NCI-H2196 (cell line): ENCODE measurements around the gene TBX10.
"Not testable (repeated sequence)": the region's sequence is repeated elsewhere in the genome, so short reads cannot be mapped to it uniquely, and the experiment has no call there.

Source experiments
- DNase-seq: peaks from one replicate; lab custom pipeline; 2025; ENCODE audit not compliant: unreplicated experiment; lab: John Stamatoyannopoulos, UW

The TBX10 gene

GRCh38 chr11:67646535-67647336, 7.2 kb upstream of the TBX10 start:
- DNase-seq = no peak

- DNase-seq = peak; percentile 7
Observed at GRCh38 chr11:67645521-67646461, 6.2 kb upstream of the TBX10 start.

- DNase-seq = no peak
Observed at GRCh38 chr11:67644472-67645418, 5.2 kb upstream of the TBX10 start.

GRCh38 chr11:67644042-67644441, 4.5 kb upstream of the TBX10 start:
- no peak for DNase-seq

GRCh38 chr11:67642173-67643120, 2.9 kb upstream of the TBX10 start:
- no peak for DNase-seq

- no peak for DNase-seq
Observed at GRCh38 chr11:67641338-67642172, 2.0 kb upstream of the TBX10 start.

GRCh38 chr11:67640758-67641337, 1.3 kb upstream of the TBX10 start:
- DNase-seq = no peak

- DNase-seq = peak; percentile 67
Observed at GRCh38 chr11:67640021-67640757, 626 bp upstream of the TBX10 start.

GRCh38 chr11:67638535-67639437, 777 bp downstream of the TBX10 start:
- DNase-seq = no peak

GRCh38 chr11:67637441-67637840, 2.1 kb downstream of the TBX10 start:
- DNase-seq = not testable (repeated sequence)

GRCh38 chr11:67636962-67637361, 2.6 kb downstream of the TBX10 start:
- no peak for DNase-seq

GRCh38 chr11:67635231-67635521, 4.4 kb downstream of the TBX10 start:
- DNase-seq = no peak

- peak; percentile 17 for DNase-seq
Observed at GRCh38 chr11:67634366-67635230, 5.0 kb downstream of the TBX10 start.

GRCh38 chr11:67633758-67634365, 5.7 kb downstream of the TBX10 start:
- DNase-seq = no peak

- no peak for DNase-seq
Observed at GRCh38 chr11:67632982-67633755, 6.4 kb downstream of the TBX10 start.
